Colon (tissue), 2 donors: ENCODE measurements around the gene UGT1A4.
A peak's percentile ranks its signal among the peaks of the same experiment; 100 is the strongest.
"Not testable (repeated sequence)": the region's sequence is repeated elsewhere in the genome, so short reads cannot be mapped to it uniquely, and the experiment has no call there.

Experiments
- FAIRE-seq: peaks from 2 replicates; lab custom pipeline; 2012; peaks lifted over from hg19 to GRCh38; lab: Jason Lieb, UNC
- donor health status: control.
- donor health status: control.

Gene UGT1A4

DNA sequence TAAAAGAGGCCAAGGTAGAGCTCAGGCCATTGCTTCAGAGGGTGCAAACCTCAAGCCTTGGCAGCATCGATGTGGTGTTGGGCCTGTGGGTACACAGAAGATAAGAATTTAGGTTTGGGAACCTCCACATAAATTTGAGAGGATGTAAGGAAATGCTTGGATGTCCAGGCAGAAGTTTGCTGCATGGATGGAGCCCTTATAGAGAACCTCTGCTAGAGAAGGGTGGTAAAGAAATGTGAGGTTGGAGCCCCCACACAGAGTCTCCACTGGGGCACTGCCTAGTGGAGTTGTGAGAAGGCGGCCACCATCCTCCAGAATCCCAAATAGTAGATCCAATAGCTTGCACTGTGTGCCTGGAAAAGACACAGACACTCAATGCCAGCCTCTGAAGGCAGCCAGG, 32.2 kb downstream of the UGT1A4 start:
- not testable (repeated sequence) for FAIRE-seq

DNA sequence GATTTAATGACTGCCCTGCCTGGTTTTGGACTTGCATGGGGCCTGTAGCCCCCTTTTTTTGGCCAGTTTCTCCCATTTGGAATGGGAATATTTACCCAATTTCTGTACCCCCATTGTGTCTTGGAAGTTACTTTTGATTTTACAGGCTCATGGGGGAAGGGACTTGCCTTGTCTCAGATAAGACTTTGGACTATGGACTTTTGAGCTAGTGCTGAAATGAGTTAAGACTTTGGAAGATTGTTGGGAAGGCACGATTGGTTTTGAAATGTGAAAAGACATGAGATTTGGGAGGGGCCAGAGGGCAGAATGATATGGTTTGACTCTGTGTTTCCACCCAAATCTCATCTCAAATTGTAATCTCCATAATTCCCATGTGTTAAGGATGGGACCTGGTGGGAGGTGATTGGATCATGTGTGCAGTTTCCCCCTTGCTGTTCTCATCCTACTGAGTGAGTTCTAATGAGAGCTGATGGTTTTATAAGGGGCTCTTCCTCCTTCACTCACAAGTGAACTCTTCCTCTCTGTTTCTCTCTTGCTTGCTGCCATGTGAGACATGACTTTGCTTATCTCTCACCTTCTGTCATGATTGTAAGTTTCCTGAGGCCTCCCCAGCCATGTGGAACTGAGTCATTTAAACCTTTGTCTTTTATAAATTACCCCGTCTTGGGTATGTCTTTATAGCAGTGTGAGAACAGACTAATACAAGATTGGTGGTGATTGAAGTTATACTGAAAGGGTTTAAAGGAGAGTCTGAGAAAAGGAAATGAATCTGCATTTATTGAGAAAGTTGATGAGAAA, 32.9 kb downstream of the UGT1A4 start:
- FAIRE-seq = not testable (repeated sequence)

DNA sequence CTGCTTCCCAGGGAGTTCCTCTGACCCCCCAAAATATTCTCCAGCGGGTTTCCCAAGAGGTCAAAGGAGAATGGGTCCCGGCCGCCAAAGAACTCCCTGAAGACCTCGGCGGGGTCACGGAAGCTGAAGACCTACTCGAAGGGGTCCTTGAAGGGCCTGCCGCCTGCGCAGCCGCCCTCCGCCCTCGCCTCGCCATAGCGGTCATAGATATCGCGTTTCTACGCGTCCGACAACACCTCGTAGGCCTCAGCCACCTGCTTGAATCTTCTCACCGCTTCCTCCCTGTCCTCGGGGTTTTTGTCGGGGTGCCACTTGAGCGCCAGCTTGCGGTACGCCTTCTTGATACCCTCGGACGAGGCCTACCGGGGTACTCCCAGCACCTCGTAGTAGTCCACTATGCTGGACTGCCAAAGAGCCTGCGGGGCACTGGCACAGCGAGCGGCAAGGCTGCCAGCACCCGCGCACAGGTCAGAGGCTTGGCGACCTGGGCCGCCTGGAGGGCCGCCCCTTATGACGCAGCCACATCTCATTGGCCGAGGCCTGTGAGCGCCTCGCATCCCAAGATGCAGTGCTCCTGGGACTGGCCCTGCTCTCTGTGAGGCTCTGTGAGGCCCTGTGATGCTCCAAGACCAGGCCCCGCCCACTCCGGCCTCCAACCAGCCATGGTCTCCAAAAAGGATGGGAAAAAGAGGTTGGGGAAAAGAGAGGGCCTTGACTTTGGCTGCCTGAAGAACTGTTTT, 36.5 kb downstream of the UGT1A4 start:
- no peak for FAIRE-seq

DNA sequence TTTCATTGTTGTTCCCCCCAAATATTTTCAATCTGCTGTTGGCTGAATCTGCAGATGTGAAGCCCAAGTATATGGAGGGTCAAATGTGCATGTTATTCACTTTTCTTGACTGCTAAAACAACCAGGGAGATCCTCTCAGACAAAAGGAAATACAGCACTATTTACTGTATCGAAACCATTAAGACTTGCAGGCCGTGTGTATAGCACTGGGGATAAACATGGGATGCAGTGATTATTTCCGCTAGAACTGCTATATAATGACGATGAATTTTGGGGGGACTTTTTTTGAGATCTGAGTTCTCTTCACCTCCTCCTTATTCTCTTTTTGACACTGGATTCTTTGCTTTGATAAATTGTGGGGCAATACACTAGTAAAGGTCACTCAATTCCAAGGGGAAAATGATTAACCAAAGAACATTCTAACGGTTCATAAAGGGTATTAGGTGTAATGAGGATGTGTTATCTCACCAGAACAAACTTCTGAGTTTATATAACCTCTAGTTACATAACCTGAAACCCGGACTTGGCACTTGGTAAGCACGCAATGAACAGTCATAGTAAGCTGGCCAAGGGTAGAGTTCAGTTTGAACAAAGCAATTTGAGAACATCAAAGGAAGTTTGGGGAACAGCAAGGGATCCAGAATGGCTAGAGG, 38.0 kb downstream of the UGT1A4 start:
- peak; percentile 65 for FAIRE-seq

DNA sequence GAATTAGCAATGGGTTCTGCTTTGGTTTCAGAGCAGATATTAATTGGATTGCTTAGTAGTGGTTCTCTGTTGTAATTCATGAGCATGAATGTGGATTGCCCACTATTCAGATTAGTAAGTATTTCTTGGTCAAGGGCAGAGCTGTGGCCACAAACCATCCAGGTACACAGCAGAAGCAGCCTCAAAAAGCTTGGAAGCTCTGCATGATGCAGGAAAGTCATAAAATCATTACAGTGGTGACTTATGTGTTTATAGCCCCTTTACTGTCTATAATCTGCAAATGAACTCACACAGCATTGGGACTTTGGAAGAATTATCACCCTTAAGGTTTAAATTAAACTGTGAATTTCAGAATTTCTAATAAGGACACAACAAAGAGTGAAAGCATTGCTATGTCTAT, 39.6 kb downstream of the UGT1A4 start:
- FAIRE-seq = no peak

DNA sequence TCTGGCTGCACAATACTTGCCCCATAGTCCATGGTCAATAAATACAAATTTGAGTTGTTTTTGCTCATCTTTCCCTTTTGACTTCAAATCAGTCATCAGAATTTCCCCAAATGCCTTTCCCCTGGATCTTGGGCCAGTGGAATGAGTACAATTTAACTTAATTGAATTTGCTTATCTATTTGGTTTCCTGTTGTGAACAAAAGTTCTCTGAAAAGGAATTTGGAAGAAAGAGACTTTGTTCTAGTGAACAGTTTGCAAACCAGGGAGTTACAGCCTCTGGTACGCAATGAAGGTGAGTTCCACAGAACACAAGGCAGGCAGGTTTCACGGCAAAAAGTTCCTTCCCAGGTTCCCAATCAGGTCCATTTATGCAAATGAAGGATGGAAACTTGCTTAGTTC, 40.3 kb downstream of the UGT1A4 start:
- FAIRE-seq = no peak

DNA sequence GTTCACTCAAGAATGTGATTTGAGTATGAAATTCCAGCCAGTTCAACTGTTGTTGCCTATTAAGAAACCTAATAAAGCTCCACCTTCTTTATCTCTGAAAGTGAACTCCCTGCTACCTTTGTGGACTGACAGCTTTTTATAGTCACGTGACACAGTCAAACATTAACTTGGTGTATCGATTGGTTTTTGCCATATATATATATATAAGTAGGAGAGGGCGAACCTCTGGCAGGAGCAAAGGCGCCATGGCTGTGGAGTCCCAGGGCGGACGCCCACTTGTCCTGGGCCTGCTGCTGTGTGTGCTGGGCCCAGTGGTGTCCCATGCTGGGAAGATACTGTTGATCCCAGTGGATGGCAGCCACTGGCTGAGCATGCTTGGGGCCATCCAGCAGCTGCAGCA, 41.5 kb downstream of the UGT1A4 start, which contains the start of gene UGT1A1:
TSS of gene UGT1A1 (plus strand) at position 228 of the 400 bp plus-strand sequence. CDS start at position 246, 18 bp downstream.
- no peak for FAIRE-seq

DNA sequence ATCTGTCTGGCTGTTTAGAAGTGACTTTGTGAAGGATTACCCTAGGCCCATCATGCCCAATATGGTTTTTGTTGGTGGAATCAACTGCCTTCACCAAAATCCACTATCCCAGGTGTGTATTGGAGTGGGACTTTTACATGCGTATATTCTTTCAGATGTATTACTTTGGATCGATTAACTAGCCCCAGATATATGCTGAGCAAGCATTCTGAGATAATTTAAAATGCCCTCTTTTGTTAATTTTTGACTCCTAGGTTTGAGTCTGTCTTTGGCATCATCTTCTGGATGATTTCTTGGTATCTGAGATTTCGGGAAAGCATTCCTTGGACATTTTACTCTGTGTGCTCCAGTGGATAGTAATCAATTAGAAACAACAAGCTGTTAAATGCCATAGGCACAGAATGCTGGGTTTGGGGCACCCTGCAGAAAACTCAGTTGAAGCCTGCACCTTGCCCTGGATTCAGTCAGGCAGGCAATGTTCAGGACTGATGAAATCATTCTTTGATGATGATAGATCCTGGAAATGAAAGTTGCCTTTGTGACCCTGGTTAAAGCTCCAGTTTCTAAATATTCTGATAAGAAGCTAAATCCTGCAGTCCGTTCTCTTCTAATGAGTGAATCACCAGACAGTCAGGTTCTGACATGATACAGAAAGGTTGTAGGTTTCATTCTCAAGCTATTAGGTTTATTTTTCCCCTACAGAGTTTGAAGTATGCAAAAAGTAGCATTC, 42.7 kb downstream of the UGT1A4 start:
- FAIRE-seq = no peak

DNA sequence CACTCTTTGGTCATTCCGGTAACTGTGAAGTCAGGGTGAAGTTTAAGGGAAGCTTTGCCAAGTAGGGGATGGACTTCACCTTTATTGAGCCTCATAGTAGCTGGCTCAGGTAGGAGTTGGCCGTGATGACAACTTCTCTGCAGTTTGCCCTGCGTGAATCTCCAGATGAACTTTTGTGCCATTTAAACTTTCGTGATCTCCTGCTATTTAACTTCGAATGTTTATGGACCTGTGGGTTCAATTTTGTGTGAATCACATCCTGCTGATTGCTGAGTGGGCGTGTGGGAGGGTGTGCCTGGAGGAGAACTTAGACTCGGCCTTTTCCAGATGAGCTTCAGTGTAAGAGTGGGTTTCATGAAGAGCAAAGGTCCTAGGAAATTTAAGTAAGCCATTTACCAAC, 45.7 kb downstream of the UGT1A4 start:
- FAIRE-seq = no peak

DNA sequence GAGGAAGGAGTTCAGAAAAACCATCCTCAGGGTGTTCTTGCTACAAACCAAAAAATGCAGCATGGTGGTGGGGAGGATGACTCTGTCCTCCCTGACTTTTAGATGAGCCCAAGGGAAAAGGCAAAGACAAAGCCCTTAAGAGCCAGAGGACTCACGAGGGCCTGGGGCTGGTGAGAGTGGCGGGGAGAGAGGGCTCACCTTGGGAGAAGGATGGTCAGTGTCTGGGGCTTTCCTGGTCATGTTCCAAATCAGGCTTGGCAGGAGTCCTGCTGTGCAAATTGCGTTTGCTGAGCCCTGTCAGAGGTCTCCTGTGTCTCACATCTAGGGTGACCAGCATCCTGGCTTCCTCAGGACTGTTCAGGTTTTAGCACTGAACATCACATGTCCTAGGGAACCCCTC, 46.2 kb downstream of the UGT1A4 start:
- FAIRE-seq = no peak

DNA sequence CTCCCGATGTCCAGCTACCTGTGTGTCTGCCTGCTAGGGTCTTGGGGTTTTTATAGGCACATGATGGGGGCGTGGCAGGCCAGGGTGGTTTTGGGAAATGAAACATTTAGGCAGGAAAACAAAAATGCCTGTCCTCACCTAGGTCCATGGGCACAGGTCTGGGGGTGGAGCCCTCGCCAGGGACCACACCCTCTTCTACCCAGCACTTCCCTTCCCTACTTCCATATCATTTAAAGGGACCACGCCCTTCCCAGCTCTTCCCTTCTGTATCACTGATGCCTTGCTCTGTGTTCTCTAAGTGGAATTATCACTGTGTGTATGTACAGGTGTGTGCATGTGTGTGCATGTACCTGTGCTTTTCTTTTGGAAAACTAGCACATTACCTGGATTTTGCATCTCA, 47.9 kb downstream of the UGT1A4 start:
- no peak for FAIRE-seq

DNA sequence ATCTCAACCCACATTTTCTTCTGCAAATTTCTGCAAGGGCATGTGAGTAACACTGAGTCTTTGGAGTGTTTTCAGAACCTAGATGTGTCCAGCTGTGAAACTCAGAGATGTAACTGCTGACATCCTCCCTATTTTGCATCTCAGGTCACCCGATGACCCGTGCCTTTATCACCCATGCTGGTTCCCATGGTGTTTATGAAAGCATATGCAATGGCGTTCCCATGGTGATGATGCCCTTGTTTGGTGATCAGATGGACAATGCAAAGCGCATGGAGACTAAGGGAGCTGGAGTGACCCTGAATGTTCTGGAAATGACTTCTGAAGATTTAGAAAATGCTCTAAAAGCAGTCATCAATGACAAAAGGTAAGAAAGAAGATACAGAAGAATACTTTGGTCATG, 49.5 kb downstream of the UGT1A4 start:
- FAIRE-seq = no peak

DNA sequence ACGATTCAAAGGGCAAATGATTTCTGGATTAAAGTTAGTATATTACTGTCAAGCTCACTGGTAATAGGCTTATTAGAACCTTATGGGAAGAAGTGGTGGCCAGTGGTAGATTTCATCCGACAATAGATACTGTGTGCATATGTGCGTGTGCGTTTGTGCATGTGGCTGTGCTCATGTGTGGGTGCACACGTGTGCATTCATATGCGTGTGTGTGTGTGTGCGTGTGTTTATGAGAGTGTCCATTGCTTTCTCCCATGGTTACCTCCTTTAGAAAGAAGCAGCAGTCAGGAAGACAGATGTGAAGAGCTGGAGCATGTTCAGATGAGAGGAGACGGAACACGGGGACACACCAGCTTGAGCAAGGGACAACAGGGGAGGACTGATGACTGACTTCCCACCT, 50.7 kb downstream of the UGT1A4 start:
- no peak for FAIRE-seq

DNA sequence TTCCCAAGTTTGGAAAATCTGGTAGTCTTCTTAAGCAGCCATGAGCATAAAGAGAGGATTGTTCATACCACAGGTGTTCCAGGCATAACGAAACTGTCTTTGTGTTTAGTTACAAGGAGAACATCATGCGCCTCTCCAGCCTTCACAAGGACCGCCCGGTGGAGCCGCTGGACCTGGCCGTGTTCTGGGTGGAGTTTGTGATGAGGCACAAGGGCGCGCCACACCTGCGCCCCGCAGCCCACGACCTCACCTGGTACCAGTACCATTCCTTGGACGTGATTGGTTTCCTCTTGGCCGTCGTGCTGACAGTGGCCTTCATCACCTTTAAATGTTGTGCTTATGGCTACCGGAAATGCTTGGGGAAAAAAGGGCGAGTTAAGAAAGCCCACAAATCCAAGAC, 53.6 kb downstream of the UGT1A4 start:
- FAIRE-seq = no peak

DNA sequence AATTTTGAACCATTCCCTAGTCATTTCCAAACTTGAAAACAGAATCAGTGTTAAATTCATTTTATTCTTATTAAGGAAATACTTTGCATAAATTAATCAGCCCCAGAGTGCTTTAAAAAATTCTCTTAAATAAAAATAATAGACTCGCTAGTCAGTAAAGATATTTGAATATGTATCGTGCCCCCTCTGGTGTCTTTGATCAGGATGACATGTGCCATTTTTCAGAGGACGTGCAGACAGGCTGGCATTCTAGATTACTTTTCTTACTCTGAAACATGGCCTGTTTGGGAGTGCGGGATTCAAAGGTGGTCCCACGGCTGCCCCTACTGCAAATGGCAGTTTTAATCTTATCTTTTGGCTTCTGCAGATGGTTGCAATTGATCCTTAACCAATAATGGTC, 54.0 kb downstream of the UGT1A4 start:
- no peak for FAIRE-seq

DNA sequence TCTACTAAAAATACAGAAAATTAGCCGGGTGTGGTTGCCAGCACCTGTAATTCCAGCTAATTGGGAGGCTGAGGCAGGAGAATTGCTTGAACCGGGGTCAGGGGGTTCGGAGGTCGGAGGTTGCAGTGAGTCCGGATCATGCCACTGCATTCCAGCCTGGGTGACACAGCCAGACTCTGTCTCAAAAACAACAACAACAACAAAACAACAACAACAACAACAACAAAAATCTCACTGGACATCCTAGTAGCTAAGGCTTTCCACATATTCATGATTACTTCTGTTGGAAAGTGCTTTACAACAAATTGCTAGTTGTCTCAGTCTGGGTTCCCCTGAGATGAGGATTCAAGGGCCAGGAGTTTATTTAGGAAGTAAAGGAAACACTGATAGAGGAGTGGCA, 55.3 kb downstream of the UGT1A4 start:
- no peak for FAIRE-seq

DNA sequence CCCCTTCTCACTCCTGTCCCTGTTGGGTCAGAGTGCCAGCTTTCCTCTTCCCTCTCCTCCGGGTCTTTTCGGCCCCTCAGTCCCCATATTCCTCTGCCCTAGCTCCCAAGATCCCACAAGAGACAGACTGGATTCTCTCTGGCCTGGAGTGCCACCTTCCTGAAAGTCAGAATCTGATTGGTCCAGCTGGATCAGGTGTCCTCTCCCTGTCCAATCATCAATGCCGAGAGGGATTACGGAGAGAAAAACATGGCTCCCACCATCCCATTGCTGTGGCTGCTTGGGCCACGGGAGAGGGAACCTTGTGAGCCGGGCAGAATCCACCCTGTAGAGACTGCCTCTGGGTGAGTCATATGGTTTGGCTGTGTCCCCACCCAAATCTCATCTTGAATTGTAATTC, 56.9 kb downstream of the UGT1A4 start:
- no peak for FAIRE-seq

DNA sequence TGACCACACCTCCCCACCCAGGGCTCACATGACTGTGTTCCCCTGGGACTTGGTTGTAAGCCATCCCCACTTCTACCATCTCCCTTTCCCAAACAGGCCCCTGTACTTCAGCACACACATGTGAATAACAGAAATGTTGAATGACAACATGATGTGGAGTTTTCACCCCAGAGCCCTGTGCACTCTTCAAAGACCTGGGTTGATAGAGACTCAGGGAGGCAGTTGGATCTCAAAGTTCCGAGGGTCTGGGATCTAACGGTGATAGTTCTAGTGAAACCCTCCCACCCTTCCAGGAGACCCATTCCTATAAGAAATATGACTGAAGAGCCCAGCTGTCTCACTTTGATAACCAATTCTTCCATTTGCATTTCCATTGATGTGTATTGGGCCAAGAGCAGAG, 59.5 kb downstream of the UGT1A4 start, which contains the start of gene MROH2A:
TSS of gene MROH2A (plus strand) at position 301 of the 400 bp plus-strand sequence. CDS start 1,029 bp downstream, outside the sequence.
- no peak for FAIRE-seq

DNA sequence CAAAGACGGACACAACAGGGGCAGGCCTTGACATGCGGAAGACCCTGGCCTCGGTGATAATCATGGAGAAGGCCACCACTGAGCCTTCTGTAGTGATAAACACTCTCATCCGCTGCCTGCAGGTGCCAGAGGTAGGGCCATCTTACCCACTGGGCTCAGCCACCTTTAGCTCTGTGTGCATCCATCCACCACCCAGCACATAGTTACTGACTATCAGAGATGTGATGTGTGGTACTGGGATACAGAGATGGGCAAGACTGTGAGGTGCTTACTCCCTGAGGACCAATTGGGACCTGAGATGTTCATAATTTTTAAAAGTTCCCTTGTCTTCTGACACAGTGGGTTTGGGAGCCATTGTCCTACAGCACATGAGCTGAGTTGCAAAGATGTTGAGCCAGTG, 61.2 kb downstream of the UGT1A4 start:
- FAIRE-seq = no peak

DNA sequence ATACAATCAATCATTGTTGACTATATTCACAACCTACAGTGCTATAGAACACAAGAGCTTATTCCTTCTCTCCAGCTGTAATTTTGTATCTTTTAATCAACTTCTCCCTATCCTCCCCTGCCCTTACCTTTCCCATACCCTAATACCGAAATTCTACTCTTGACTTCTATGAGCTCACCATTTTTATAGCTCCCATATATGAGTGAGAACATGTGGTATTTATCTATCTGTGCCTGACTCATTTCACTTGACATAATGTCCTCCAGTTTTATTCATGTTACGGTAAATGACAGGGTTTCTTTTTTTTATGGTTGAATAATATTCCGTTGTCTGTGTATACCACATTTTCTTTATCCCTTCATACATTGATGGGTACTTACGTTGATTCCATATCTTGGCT, 62.2 kb downstream of the UGT1A4 start:
- no peak for FAIRE-seq

DNA sequence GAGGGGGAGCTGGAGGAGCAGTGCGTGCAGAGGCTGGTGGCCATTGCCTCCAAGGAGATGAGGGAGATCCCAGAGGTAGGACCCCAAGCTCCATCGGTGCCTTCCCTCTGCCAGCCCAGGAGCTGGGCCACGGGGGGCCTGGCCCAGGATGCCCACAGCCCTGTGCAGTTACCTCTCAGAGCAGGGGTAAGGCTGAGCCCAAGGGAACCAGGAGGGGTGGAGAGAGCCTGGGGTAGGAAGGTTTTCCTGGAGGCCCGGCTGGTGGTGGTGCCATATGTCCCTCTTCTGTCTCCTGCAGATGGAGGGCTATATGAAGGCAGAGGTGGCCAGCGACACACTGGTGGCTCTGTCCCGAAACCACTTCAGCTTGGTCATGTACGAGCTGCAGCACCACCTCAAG, 71.0 kb downstream of the UGT1A4 start:
- FAIRE-seq = no peak

DNA sequence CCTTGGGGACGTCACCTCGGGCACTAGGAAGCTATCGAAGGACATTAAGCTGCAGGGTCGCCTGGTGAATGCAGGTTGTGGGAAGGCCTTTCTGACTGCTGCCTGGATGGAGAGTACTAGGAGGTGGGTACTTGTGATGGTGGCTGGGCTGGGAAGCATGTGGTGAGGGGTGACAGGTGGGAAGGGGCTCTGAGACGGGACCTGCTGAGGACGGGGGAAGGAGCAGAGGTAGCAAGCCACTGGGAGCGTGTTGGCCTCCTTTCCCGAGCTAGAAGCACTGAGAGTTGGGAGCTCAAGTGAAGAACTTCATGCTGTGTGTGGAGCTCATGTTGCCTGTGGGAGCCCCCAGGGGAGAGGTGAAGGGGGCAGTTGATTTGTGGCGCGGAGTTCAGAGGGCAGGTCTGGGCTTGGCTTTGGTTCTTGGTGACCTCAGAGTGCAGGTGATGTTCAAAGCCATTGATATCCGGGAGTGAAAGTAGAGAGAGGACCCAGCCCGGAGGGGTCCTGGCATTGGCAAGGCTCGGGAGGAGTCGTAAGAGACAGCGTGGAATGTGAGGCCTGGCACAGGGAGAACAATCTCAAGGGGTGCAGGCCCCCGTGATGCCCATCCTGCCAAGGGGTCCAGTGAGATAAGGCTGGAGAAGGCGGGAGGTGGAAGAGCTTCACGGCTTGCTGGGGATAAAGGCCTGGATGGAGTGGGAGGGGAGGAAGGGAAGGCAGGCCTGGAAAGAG, 72.8 kb downstream of the UGT1A4 start:
- FAIRE-seq = no peak
